H9 (cell line): ENCODE measurements around the gene B3GLCT. TPM values are rescaled to one million over a fixed set of nuclear protein-coding genes. Genes with fewer than 3 reads are reported as not detected.

Source experiments
- DNase-seq: peaks from one replicate; pipeline ENCODE4 v3.0.0-alpha.2; 2017
- H2AFZ ChIP-seq: one replicate; pipeline ENCODE4 v1.6.1; 2013; ENCODE audit warnings: mild to moderate bottlenecking, low read length, control low read depth, moderate library complexity
- H2AK5ac ChIP-seq: 2 replicates; pipeline ENCODE4 v1.6.1; 2013; ENCODE audit warnings: low read length, control low read depth, mixed read lengths; ENCODE audit not compliant: insufficient read length
- H2BK120ac ChIP-seq: one replicate; pipeline ENCODE4 v1.6.1; 2013; ENCODE audit warnings: low read depth, mild to moderate bottlenecking, low read length, control low read depth, inconsistent platforms; ENCODE audit not compliant: poor library complexity, severe bottlenecking
- H2BK12ac ChIP-seq: 2 replicates; pipeline ENCODE4 v1.6.1; 2013; ENCODE audit warnings: low read length, control low read depth, mixed read lengths, low read depth; ENCODE audit not compliant: insufficient read length
- H2BK15ac ChIP-seq: 2 replicates; pipeline ENCODE4 v1.6.1; 2013; ENCODE audit warnings: low read depth, low read length, control low read depth
- H2BK20ac ChIP-seq: one replicate; pipeline ENCODE4 v1.6.1; 2013; ENCODE audit warnings: low read depth, mild to moderate bottlenecking, low read length, control low read depth, inconsistent platforms; ENCODE audit not compliant: poor library complexity, severe bottlenecking
- H2BK5ac ChIP-seq: 2 replicates; pipeline ENCODE4 v1.6.1; 2013; ENCODE audit warnings: low read length, control low read depth, mixed read lengths; ENCODE audit not compliant: insufficient read length
- H3K14ac ChIP-seq: 2 replicates; pipeline ENCODE4 v1.6.1; 2013; ENCODE audit warnings: low read length, control low read depth; ENCODE audit not compliant: insufficient read depth
- H3K18ac ChIP-seq: 2 replicates; pipeline ENCODE4 v1.6.1; 2013; ENCODE audit warnings: low read depth, mild to moderate bottlenecking, mixed read lengths, low read length, control low read depth; ENCODE audit not compliant: insufficient read length
- H3K23ac ChIP-seq: 2 replicates; pipeline ENCODE4 v1.6.1; 2013; ENCODE audit warnings: low read length, control low read depth, mixed read lengths, low read depth; ENCODE audit not compliant: insufficient read length
- H3K23me2 ChIP-seq: 2 replicates; pipeline ENCODE4 v1.6.1; 2013; ENCODE audit warnings: low read depth, mild to moderate bottlenecking, mixed read lengths, low read length, control low read depth; ENCODE audit not compliant: insufficient read length, poor library complexity, severe bottlenecking
- H3K27ac ChIP-seq: 2 replicates; pipeline ENCODE4 v1.5.1; 2013; ENCODE audit warnings: low read length, control low read depth, mixed read lengths, low read depth; ENCODE audit not compliant: insufficient read length
- H3K27me3 ChIP-seq: 2 replicates; pipeline ENCODE4 v1.6.1; 2013; ENCODE audit warnings: low read length, control low read depth, inconsistent platforms; ENCODE audit not compliant: insufficient read depth
- H3K4ac ChIP-seq: 2 replicates; pipeline ENCODE4 v1.6.1; 2013; ENCODE audit warnings: low read depth, mild to moderate bottlenecking, control low read depth, inconsistent platforms, low read length, moderate library complexity
- H3K4me1 ChIP-seq: 2 replicates; pipeline ENCODE4 v1.6.1; 2013; ENCODE audit warnings: low read length, control low read depth, inconsistent platforms; ENCODE audit not compliant: insufficient read depth
- H3K4me2 ChIP-seq: 2 replicates; pipeline ENCODE4 v1.6.1; 2013; ENCODE audit warnings: low read length, control low read depth, mixed read lengths; ENCODE audit not compliant: insufficient read length, insufficient read depth
- H3K56ac ChIP-seq: 2 replicates; pipeline ENCODE4 v1.6.1; 2013; ENCODE audit warnings: low read depth, mild to moderate bottlenecking, mixed read lengths, low read length, control low read depth; ENCODE audit not compliant: insufficient read length
- H3K79me1 ChIP-seq: 2 replicates; pipeline ENCODE4 v1.6.1; 2013; ENCODE audit warnings: low read depth, mild to moderate bottlenecking, moderate library complexity, low read length, control low read depth, inconsistent platforms; ENCODE audit not compliant: insufficient read depth, poor library complexity, severe bottlenecking
- H3K79me2 ChIP-seq: 2 replicates; pipeline ENCODE4 v1.6.1; 2013; ENCODE audit warnings: low read length, control low read depth, inconsistent platforms; ENCODE audit not compliant: insufficient read depth
- H3K9ac ChIP-seq: 2 replicates; pipeline ENCODE4 v1.6.1; 2013; ENCODE audit warnings: low read length, control low read depth, mixed read lengths; ENCODE audit not compliant: insufficient read length; ENCODE audit errors: extremely low read depth
- H3K9me3 ChIP-seq: one replicate; pipeline ENCODE4 v1.6.1; 2013; ENCODE audit warnings: low read depth, low read length, inconsistent platforms; ENCODE audit not compliant: control insufficient read depth
- H3T11ph ChIP-seq: one replicate; pipeline ENCODE4 v1.6.1; 2013; ENCODE audit warnings: mild to moderate bottlenecking, low read length, control low read depth, inconsistent platforms
- H4K20me1 ChIP-seq: one replicate; pipeline ENCODE4 v1.6.1; 2013; ENCODE audit not compliant: control insufficient read depth, insufficient read length, insufficient read depth
- H4K5ac ChIP-seq: 2 replicates; pipeline ENCODE4 v1.6.1; 2013; ENCODE audit warnings: low read depth, mild to moderate bottlenecking, mixed read lengths, low read length, control low read depth; ENCODE audit not compliant: insufficient read length
- H4K8ac ChIP-seq: replicated peaks from 2 replicates; pipeline ENCODE4 v1.6.1; 2013; ENCODE audit warnings: low read length, control low read depth, mixed read lengths, low read depth; ENCODE audit not compliant: insufficient read length
- H4K91ac ChIP-seq: 2 replicates; pipeline ENCODE4 v1.6.1; 2013; ENCODE audit warnings: low read depth, mild to moderate bottlenecking, moderate library complexity, mixed read lengths, low read length, control low read depth; ENCODE audit not compliant: insufficient read length
- H3K27ac Mint-ChIP-seq, 3 experiments: 2 replicates in 2 of 3; 3 replicates in 1 of 3; pipeline ENCODE4 v1.8.0; 2020 to 2021; ENCODE audit warnings: mixed read lengths in 3 of 3, mild to moderate bottlenecking in 1 of 3, moderate library complexity in 1 of 3
- H3K27me3 Mint-ChIP-seq: 2 replicates; pipeline ENCODE4 v1.8.0; 2021; ENCODE audit warnings: low read depth, mild to moderate bottlenecking, moderate library complexity, mixed read lengths
- H3K36me3 Mint-ChIP-seq, 3 experiments: 2 replicates in 2 of 3; 3 replicates in 1 of 3; pipeline ENCODE4 v1.8.0; 2020 to 2021; ENCODE audit warnings: low read depth in 3 of 3, mixed read lengths in 3 of 3; ENCODE audit not compliant: insufficient read depth in 1 of 3
- H3K4me1 Mint-ChIP-seq, 2 experiments: 2 replicates each; pipeline ENCODE4 v1.8.0; 2020; ENCODE audit warnings: mixed read lengths in 2 of 2
- H3K4me3 Mint-ChIP-seq, 2 experiments: 2 replicates in 1 of 2; 3 replicates in 1 of 2; pipeline ENCODE4 v1.8.0; 2020 to 2021; ENCODE audit warnings: mild to moderate bottlenecking in 2 of 2, mixed read lengths in 2 of 2, moderate library complexity in 1 of 2
- H3K9me3 Mint-ChIP-seq, 2 experiments: 2 replicates in 1 of 2; 3 replicates in 1 of 2; pipeline ENCODE4 v1.8.0; 2020; ENCODE audit warnings: mild to moderate bottlenecking in 2 of 2, mixed read lengths in 2 of 2, moderate library complexity in 1 of 2
- WGBS: extraction: QIAGEN DNeasy Blood & Tissue Kit; methylation state at CpG from one replicate; pipeline ENCODE4 v1.1.7; 2013; ENCODE audit warnings: missing lambda C conversion rate, low lambda C conversion rate, mixed read lengths; ENCODE audit not compliant: insufficient read length; ENCODE audit errors: extremely low coverage; 5-methylcytosine and 5-hydroxymethylcytosine counted together
- total RNA-seq: library from RNA; stranded (reverse); gene quantifications from 2 replicates; pipeline ENCODE4 v1.2.1, GENCODE V29; 2021
- TF ChIP-seq, protein P1 (sequence below): fragments of 200-600 bp; sonication (generic); conservative IDR thresholded peaks from 3 replicates; pipeline ENCODE4 v1.8.0; 2021; ENCODE audit warnings: antibody characterized with exemption, mild to moderate bottlenecking

The B3GLCT gene
- total RNA-seq, 1 experiment from 2014 or later: 5.4 TPM

DNA sequence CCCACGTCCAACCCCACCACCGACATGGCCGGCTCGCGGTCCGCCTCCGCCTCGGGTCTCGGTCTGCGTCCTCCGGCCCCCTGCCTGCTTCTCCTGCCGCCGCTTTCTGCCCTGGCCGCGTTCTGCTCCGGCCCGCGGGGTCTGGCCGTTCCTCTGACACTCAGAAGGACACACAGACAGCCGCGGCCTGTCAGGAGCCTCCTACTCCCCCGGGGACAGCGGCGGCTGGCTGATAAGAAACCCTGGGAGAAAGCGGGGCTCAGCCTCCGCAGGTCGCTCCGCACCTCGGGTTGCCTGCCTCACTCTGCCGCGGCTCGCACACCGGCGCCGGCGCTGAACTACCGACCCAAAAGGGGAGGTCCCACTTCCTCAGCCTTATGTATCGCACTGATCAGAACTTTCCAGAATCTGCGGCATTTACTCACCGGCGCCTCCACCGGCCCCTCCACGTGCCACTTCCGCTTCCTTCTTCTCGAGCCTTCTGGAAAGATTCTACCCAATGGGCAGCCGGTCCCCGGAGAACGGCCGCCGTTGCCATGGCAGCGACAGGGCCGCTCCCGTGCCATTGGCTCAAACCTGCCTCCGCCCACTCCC lies 38.1 kb upstream of the B3GLCT start, which contains the start of gene HSPH1:
Gene HSPH1 (minus strand): TSS at position 348 of the 594 bp plus-strand sequence. CDS start 322 bp downstream, at position 26.
- WGBS: no CpG with 5 or more reads among the region's 54 CpGs
- H3K14ac ChIP-seq: peak within 1 kb of the TSS; percentile 81
- no peaks in the 10 kb centered on the region for H3K9me3 ChIP-seq
- H4K8ac ChIP-seq: no peak within 1 kb of the TSS
- Mint-ChIP-seq H3K9me3 (no peaks in the 10 kb centered on the region), H3K27me3 (no peaks in the 10 kb centered on the region), H3K27ac (peak within 1 kb of the TSS; percentile 44 to 98 (median 91)), H3K36me3 (peaks cover 3 to 20% (median 8%) of the 10 kb centered on the region in 3 experiments; a peak in 5 of 7 replicates), H3K4me3 (peak within 1 kb of the TSS; percentile 93 to 94), H3K4me1 (peaks cover 21 to 25% of the 10 kb centered on the region in 2 experiments)
- DNase-seq: peak; percentile 98
- no peaks in the 10 kb centered on the region for H3K23me2 ChIP-seq
- no peaks in the 10 kb centered on the region for H4K20me1 ChIP-seq
- H3K4me1 ChIP-seq: no peaks in the 10 kb centered on the region
- no peaks in the 10 kb centered on the region for H3K27me3 ChIP-seq
- H3K23ac ChIP-seq: no peak within 1 kb of the TSS
- H3K79me1 ChIP-seq: no peaks in the 10 kb centered on the region
- no peak within 1 kb of the TSS for H2BK5ac ChIP-seq
- H3K56ac ChIP-seq: no peak within 1 kb of the TSS
- no peak within 1 kb of the TSS for H4K5ac ChIP-seq
- H2BK20ac ChIP-seq: no peak within 1 kb of the TSS
- no peak within 1 kb of the TSS for H3K4ac ChIP-seq
- peak within 1 kb of the TSS; percentile 58 for H3K4me2 ChIP-seq
- peak within 1 kb of the TSS; percentile 95 for H3K9ac ChIP-seq
- no peak within 1 kb of the TSS for H3K27ac ChIP-seq
- H4K91ac ChIP-seq: no peak within 1 kb of the TSS
- peak within 1 kb of the TSS; percentile 83 for H3K18ac ChIP-seq
- H2BK12ac ChIP-seq: no peak within 1 kb of the TSS
- H2BK15ac ChIP-seq: no peak within 1 kb of the TSS; the same call in 1 of the 2 replicates
- TF ChIP-seq, protein P1, sequence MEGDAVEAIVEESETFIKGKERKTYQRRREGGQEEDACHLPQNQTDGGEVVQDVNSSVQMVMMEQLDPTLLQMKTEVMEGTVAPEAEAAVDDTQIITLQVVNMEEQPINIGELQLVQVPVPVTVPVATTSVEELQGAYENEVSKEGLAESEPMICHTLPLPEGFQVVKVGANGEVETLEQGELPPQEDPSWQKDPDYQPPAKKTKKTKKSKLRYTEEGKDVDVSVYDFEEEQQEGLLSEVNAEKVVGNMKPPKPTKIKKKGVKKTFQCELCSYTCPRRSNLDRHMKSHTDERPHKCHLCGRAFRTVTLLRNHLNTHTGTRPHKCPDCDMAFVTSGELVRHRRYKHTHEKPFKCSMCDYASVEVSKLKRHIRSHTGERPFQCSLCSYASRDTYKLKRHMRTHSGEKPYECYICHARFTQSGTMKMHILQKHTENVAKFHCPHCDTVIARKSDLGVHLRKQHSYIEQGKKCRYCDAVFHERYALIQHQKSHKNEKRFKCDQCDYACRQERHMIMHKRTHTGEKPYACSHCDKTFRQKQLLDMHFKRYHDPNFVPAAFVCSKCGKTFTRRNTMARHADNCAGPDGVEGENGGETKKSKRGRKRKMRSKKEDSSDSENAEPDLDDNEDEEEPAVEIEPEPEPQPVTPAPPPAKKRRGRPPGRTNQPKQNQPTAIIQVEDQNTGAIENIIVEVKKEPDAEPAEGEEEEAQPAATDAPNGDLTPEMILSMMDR: peak; percentile 38; the same call in 2 of the 3 replicates
- no peak within 1 kb of the TSS for H2AK5ac ChIP-seq
- no peak within 1 kb of the TSS for H2BK120ac ChIP-seq
- H2AFZ ChIP-seq: peak within 1 kb of the TSS; percentile 100
- H3K79me2 ChIP-seq: peaks cover 14% of the 10 kb centered on the region; the same call in 1 of the 2 replicates
- H3T11ph ChIP-seq: no peak within 1 kb of the TSS
